Measurements from ENCODE around the gene FAM149A.

Gene FAM149A

DNA sequence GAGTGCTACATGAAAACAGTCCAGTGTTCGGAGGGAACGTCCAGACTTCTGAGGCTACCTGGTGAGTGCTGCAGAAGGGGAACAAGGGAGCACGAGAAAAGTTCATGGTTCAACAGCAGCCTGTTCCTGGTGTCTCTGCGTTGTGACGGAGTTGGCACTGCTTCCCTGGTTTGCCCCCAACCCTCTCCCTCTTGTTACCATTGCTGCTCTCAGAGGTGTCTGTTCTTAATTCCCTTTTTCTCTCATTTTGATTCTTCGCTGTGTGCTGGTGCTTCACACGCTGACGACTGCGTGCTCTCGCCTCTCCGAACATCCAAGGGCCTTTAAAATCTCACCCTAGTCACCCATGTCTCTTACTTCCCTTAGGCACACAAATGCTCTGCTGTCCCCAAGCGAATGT lies 1.6 kb upstream of the FAM149A start:
- intact Hi-C loops (cut with DNase I), result no loop called here
- no peak for DNase-seq

DNA sequence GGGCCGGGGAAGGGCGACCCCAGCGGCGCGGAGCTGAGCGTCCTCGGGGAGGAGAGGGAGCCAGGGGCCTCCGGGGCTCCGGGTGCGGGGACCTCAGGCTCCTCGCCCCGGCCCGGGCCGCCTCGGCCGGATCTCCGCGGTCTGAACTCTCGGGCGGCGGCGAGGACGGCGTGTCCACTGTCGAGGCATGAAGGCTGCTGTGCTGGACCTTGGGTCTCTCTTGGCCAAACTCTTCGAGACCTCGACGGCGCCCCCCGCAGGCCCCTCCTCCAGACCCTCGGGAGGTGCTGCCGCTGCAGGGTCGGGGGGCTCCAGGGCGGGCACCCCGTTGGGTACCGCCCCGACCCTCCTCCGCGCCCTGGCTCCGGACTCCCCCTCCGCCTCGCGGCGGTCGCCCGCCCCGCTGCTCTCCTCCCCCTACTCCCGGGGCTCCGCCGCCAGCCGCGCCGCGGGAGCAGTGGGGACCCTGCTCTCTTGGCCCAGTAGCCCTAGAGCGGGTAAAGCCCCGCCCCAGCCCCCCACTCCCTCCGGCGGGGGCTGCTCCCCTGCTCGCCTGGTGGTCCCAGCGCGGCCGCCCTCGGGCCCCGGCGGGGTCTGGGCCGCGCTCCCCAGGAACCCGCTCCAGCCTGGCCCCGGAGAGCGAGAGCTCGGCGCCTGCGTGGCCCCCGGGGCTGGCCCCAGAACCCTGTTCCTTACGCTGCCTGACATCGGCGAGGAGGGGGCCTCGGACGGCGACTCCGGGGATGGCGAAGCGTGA lies 564 bp downstream of the FAM149A start:
- intact Hi-C loops (cut with DNase I), result no loop called here

DNA sequence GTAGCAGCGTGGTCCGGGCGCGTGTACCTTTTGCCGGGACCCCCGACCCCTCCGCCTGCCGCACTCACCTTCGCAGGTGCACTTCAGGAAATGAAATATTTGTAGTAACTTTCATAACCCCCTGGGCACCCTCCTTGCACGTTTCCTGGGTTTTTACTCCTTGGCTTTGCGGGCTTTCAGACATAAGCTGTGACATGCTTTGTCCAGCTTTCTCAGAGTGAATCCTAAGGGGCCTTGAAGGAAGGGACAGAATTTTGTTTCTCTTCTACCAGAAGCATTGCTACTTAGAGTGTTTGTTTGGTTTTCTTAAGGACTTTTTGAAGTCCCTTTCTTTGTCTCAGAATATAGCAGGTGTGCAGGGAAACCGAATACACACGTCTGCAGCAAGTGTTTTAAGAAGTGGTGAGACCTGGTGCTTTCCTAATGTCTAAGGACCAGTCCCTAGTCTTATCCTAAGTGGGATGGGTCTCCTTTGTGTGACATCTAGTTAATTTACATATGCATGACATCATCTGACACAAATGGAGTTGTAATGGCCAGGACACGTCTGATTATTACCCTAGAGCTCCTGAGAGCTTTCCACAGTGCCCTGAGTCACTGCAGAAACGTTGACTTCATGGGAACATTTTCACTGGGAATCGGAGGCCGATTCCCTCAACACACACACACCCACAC lies 1.3 kb downstream of the FAM149A start:
- intact Hi-C loops (cut with DNase I), result no loop called here

More for the DNA sequence above, 564 bp downstream of the FAM149A start:
- DNase-seq, result peak in 8 of 42 donors; percentile 3 to 41 (median 26)

DNA sequence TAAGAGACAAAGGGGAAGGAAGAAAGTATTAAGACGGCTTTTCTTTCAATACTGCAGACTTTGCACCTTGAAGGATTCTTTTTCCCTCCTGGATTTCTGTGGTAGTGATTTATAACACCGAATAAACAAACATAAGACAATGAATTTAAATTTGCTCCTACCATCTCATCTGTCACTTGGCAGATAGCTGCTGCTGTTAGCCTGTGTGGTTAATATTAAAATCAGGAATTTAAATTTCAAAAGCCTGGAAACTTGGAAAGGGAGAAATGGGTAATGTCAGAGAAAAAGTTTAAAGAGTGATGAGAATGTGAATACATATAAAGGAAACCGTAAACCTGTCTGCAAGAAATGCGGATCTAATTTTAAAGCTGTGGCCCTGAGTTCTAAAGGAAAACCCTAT lies 3.4 kb downstream of the FAM149A start:
- intact Hi-C loops (cut with DNase I), result no loop called here
- no peak for DNase-seq

More for the DNA sequence above, 1.3 kb downstream of the FAM149A start:
- peak in 11 of 42 donors; percentile 6 to 64 (median 30) for DNase-seq

DNA sequence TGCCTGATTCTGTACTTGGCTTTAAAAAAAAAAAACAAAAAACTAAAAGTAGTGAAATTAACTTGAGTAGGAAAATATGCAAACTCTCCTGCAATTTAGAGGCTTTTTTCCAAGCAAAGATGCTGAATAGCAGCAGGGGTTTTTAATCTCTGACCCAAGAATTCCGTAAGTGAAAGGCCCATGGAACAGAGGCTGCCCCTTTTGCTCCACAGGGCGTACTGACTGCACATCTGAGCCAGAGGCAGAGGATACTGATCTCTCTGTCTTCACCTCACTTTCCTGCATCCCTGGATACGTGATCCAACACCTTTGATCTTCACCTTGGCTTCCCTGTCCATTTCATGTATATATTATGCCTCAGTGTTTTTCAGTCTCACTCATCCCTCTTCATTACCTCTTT lies 3.9 kb downstream of the FAM149A start:
- intact Hi-C loops (cut with DNase I), result no loop called here
- no peak for DNase-seq

DNA sequence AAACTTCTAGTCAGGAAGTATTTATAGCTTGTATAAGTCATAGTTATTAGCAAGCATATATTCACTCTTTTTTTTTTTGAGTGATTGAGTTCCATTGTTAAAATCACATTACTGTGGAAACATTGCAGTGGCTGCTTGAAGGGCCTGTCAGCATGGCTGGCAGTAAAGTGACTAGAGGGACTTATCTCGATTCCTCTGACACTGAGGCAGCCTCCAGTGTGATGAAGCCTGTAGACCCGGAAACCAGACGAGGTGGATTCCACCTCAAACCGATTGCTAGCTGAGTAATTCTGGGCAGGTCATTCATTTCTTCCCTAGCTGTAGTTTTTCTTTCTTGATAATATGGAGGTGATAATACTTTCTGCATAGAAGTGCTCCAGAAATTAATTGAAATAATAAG lies 4.7 kb downstream of the FAM149A start:
- no peak for DNase-seq
- intact Hi-C loops (cut with DNase I), result no loop called here

DNA sequence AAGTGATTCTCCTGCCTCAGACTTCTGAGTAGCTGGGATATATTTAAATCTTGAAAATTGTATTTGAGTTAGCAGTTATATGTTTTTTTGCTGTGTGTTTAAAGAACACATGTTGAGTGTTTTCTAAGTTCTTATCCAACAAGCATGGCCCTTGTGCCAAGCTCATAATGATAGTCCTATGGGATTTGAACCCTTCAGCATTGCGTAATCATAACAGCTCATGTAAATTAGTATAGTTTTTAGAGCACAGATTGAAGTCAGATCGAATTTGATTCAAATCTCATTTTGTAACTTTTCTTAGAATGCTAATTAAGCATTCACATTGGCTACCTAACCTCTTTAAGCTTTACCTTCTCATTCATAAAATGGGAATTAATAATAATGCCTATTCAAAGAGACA lies 12.2 kb downstream of the FAM149A start:
- intact Hi-C loops (cut with DNase I), result no loop called here
- DNase-seq, result no peak

DNA sequence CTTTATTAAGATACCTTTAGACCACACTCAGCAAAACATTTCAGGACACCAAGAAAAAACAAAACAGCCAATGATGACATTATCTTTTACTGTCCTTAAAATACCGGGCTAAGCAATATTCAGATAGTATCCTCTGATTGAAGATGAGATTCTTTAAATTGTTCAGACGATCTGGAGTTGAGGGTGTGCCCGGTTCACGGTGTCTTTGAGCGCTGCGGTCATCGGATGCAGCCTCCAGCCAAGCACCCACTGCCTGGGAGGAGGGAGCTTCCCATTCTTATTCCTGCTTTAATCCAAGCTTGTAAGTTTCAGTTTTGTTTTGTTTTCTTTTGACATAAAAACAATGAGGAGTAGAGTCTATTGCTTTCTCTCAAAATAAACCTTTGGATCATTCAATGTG lies 14.1 kb downstream of the FAM149A start:
- DNase-seq, result no peak
- intact Hi-C loops (cut with DNase I), result no loop called here

DNA sequence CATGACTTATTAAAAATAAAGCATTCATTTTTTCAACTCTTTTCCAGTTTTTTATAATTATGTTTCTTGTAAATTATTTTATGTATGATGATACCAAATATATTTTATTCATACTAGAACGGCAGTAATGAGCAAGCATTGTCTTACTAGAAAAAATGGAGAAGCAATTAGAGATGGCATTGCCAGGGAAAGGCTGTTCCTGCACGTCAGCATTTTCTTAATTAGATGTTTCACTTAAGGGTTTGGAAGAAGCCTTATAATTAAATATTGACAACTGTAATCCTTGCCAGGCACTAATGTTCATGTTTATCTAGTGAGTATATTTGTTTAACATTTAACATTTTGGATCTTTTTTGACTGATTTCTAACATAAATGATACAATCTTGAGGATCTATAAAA lies 16.6 kb downstream of the FAM149A start:
- intact Hi-C loops (cut with DNase I), result no loop called here
- DNase-seq, result no peak

DNA sequence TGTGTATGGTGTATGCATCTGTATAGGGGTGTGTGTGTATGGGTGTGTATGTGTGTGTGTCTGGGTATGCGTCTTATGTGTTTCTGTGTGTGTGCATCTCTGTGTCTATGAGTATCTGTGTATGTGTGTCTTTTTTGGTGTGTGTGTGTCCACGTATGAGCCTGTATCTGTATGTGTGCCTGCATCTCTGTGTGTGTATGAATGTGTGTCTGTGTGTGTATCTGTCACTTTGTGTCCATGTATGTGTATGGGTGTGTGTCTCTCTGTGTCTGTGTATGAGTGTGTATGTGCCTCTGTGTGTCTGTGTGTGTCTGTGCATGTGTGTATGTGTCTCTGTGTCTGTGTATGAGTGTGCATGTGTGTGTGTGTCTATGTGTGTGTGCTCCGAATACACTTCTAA lies 24.3 kb downstream of the FAM149A start:
- intact Hi-C loops (cut with DNase I), result no loop called here
- no peak for DNase-seq

DNA sequence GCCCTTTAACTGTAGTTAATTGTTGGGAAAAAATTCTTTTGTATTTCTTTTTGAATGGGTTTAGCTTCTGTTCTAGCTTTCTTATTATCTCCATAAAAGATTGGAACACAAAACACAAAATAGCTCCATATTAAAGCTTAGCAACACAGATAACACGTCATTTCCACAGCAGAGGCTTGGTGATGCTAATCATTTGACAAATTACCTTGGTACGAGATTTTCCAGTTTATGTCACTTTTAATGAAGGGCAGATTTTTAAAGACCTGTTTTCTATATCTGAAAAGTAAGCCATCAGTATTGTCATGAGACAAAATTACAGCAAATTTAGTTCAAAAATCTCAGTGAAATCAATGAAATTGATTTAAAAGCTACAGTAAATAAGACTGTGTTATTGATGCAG lies 27.4 kb downstream of the FAM149A start:
- intact Hi-C loops (cut with DNase I), result loop anchor here (5.0 kb wide), 1 partner anchor 65 kb away; the partner anchor contains the start of gene TLR3
- DNase-seq, result no peak

DNA sequence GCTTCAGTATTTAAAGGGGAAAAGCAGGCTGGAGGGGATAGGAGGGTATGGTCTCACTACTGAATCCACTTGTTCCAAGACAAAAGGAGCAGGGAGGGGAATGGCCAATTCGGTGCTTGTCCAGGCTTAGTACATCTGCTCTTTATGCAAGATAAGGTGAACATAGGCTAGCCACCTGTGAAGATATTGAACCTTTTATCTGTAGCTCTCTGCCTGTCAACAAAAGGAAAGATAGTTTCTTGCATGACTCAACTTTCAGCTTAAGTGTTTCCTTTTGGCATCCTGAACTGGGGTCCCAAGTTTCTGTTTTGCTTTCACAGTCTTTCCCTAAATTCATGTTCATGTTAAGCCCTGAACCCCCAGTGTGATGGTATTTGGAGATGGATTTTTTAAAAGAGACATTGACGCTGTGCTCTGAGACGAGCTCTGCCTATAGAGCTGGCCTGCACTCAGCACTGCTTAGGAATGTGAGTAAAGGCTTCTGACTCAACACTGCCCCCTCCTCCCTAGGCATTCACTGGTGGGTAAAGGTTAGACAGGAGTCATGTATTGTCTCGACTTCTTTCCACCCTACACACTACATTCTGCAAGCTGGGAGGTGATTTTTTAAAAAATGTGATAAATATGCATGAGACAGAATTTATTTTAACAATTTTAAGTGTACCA lies 28.2 kb downstream of the FAM149A start:
- intact Hi-C loops (cut with DNase I), result loop anchor here (5.0 kb wide), 1 partner anchor 65 kb away; the partner anchor contains the start of gene TLR3
- DNase-seq, result peak in 11 of 42 donors; percentile 20 to 66 (median 44)

DNA sequence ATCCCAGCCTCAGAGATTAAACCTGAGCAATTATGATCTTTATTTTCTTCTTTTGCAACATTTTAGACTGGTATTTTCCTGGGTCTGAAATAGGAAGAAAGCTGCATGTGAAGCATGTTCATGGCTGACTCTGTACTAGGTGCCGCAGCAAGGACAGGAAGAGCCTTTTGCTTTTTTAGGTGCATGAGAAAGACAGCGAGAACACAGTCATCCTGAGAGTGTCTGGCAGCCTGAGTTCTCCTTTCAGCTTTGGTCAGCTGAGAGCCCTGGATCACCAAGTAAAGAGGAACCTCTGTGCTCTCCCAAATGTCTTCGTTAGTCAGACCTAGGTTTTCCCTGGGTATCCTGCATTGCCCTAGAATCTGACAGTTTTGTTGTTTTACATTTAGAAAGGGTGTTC lies 29.8 kb downstream of the FAM149A start:
- intact Hi-C loops (cut with DNase I), result loop anchor here (5.0 kb wide), 1 partner anchor 67 kb away; the partner anchor contains the start of gene TLR3
- DNase-seq, result peak in 17 of 42 donors; percentile 13 to 63 (median 37)

DNA sequence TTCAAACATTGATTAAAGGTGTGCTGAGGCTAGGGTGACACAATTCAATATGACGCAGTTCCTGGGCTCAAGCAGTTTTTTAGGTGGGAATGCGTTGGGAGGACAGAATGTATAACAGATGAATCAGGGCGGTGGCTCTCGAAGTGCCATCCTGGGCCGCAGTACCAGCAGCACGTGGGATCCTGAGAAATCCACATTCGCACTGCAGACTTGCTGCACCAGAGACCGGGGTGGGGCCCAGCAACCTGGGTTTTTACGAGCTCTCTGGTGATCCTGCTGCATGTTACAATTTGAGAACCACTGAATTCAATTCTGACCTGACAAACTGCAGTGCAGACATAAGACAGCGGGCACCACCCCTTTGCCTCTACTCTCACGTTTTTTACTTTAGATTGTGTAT lies 30.4 kb downstream of the FAM149A start:
- intact Hi-C loops (cut with DNase I), result loop anchor here (5.0 kb wide), 1 partner anchor 68 kb away; the partner anchor contains the start of gene TLR3
- no peak for DNase-seq

DNA sequence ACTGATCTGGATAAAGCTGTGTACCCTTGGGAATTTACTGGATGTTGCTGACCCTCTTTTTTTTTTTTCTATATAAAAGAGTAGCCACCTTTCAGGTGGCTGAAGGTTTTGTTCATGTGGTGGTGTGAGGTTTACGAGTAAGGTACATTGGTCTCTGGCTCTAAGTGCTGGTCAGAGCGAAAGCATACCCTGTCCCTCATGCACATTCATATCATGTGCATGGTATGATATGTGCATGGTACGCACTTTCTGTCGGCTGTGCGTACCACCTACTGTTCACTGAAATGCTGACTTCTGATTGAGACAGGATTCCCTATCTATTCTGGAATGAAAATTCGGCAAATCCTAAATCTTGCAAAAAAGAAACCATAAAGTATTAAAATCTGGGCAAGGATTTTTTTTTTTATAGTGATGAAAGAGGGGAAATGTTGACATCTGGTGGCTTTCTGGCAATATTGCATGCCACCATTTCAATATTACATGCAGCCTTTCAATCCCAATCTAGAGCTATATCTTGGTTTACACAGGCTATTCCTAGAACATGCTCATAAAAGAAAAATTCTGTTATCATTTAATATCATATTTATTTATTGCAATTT lies 32.8 kb downstream of the FAM149A start:
- DNase-seq, result no peak
- intact Hi-C loops (cut with DNase I), result no loop called here

DNA sequence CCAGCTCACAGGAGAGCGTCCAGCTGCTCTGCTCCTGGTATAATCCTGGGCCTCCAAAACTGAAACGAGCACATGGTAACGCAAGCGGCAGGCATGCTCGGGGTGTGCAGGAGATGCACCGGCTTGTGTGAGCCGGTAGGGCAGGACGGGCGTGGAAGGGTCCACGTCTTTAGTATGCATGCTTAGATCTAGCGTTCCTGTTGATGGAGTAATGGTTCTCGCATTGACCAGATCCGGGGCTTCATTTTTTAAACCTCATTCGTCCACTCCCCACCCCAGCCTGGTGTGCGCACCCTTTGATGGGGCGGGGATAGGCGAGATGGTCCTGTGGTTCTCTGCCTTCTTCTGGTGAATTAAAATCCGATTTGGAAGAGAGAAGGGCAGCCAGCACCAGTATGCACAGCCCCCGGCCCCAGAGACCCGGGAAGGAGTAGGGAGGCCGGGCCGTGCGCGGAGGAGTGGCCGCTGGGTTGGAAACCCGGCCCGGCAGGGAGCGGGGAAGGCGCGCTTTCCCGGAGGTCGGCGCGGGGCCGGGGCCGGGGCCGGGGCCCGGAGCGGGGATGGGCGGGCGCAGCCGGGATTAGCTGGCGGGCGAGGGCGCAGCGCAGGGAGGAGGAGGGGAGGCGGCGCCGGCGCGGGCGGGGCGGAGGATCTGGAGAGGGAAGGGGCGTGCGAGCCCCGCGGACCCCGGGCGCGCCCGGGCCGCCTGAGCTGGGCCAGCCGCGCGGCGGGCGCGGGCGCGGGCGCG lies 39.9 kb downstream of the FAM149A start:
- DNase-seq, result peak in 38 of 42 donors; percentile 30 to 80 (median 63)
- intact Hi-C loops (cut with DNase I), result no loop called here

DNA sequence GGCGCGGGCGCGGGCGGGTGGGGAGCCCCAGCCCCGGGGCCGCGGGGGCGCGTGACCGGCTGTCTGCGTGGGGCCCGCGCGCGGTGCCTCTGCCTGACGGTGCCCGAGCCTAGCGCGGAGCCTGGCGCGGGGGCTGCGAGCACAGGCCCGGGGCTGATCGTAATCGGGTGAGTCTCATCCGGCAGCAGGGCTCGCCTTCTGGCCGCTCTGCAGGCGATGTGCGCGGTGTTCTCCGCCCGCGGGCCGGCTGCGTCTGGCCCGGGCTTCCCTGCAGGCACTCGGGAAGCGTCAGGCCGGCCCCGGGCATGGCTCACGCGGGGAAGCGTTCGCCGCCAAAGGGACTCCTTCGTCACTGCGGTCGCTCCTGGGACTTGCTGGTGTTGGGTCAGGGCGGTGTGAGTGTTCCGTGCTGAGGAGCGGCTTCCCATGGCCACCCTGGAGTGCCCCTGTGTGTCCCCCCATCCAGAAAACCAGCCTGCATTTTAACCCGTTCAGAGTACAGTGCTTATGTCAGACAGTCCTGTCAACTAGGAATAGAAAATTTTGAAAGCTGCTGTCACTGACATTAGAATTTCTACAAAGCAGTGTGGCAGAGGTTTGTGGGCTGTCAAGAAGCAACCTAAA lies 40.6 kb downstream of the FAM149A start:
- DNase-seq, result peak in 38 of 42 donors; percentile 11 to 70 (median 48)
- intact Hi-C loops (cut with DNase I), result no loop called here

DNA sequence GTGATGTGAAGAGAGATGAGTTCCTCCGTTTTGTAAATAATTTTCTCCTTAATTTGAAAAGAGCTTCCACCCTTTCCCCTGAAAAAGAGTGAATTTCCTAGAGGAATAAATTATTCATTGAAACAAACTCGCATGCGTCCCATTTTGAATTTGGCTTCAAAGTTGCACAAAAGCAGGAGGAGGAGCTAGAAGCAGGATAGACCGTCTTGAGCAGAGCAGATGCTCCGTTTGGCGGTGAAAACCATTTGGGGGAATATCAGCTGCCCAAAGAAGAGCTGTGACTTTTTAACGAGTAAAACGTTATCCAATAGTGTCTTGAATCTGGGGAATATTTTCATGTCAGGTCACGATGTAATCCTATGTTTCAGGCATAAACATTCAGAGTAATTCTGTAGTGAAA lies 42.0 kb downstream of the FAM149A start:
- DNase-seq, result peak in 5 of 42 donors; percentile 33 to 52 (median 39)
- intact Hi-C loops (cut with DNase I), result no loop called here
